ENCODE data around the gene SAPCD2.
A peak's percentile ranks its signal among the peaks of the same experiment; 100 is the strongest.

The SAPCD2 gene

DNA sequence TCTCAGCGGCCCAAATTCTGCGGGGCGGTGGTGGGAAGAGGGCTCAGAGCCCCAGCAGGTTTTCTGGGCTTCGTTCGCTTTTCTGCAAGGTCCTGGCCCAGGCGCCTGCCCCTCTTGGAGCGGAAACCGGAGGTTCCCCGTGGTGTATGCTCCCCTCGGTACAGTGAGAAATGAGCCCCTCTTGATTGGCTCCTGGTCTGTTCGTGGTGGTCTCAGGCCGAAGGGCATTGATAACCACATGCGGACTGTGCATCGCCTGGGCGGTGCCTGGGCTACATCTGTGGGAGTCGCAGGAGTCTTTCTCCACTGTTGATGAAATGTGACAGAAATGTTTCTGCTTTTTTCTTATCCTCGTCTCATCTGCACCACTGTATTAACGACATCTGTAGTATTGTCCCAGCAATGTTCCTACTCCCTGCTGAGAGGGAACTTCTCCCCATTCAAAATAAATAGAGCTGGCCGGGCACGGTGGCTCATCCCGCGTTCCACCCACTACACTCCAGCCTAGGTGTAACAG is 17.1 kb upstream of the SAPCD2 start:
- peak overlapping the region; percentile 82 for H3K4me3 ChIP-seq (ENCODE audit: low read depth, low read length)
- DNase-seq (ENCODE audit: low read depth): no peak
- in situ Hi-C loops (cut with HindIII; ENCODE audit: low sequenced_read_pairs): no loop called here
- TF ChIP-seq, protein P1, sequence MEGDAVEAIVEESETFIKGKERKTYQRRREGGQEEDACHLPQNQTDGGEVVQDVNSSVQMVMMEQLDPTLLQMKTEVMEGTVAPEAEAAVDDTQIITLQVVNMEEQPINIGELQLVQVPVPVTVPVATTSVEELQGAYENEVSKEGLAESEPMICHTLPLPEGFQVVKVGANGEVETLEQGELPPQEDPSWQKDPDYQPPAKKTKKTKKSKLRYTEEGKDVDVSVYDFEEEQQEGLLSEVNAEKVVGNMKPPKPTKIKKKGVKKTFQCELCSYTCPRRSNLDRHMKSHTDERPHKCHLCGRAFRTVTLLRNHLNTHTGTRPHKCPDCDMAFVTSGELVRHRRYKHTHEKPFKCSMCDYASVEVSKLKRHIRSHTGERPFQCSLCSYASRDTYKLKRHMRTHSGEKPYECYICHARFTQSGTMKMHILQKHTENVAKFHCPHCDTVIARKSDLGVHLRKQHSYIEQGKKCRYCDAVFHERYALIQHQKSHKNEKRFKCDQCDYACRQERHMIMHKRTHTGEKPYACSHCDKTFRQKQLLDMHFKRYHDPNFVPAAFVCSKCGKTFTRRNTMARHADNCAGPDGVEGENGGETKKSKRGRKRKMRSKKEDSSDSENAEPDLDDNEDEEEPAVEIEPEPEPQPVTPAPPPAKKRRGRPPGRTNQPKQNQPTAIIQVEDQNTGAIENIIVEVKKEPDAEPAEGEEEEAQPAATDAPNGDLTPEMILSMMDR (IDR thresholded peaks at IDR 0.05; ENCODE audit: low read depth, low read length, missing control alignments): no peak

DNA sequence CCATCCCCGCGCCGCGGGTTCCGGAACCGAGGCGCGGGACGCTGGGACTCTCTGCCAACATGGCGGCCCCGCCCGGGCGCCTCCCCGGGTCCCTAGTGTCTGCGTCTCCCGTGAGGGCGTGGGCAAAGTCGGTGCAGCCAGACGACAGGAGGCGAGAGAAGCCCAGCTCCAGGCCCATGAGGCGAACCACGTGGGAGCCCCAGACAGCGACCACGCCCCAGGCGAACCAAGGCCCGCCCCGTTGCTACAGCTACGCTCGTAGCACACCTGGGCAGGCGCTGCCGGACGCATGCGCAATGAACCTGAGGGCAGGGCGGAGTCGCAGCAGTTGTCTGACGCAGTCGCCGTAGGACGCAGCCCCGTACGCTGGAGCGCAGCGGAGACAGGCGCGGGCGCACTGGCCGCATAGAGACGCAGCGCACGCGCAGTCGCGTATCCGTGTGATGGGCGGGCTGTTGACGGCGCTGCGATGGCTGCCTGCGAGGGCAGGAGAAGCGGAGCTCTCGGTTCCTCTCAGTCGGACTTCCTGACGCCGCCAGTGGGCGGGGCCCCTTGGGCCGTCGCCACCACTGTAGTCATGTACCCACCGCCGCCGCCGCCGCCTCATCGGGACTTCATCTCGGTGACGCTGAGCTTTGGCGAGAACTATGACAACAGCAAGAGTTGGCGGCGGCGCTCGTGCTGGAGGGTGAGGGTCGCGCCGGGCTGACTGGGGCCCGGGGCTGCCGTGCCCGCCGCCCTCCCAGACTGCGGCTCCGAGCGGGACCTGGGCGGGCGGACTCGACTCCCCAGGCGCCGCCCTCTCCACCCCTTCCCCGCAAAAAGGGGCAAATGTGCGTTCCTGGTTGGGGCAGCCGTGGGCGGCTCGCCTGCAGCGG is 16.4 kb upstream of the SAPCD2 start, which contains the start of gene MAN1B1:
MAN1B1 (plus strand) TSS at position 455 of the 878 bp plus-strand sequence; CDS start at position 470, 15 bp downstream.
- in situ Hi-C loops (cut with HindIII; ENCODE audit: low sequenced_read_pairs): no loop called here
- DNase-seq (ENCODE audit: low read depth): peak; percentile 94
- peak within 1 kb of the TSS; percentile 82 for H3K4me3 ChIP-seq (ENCODE audit: low read depth, low read length)
- TF ChIP-seq, protein P1 (IDR thresholded peaks at IDR 0.05; ENCODE audit: low read depth, low read length, missing control alignments): no peak

DNA sequence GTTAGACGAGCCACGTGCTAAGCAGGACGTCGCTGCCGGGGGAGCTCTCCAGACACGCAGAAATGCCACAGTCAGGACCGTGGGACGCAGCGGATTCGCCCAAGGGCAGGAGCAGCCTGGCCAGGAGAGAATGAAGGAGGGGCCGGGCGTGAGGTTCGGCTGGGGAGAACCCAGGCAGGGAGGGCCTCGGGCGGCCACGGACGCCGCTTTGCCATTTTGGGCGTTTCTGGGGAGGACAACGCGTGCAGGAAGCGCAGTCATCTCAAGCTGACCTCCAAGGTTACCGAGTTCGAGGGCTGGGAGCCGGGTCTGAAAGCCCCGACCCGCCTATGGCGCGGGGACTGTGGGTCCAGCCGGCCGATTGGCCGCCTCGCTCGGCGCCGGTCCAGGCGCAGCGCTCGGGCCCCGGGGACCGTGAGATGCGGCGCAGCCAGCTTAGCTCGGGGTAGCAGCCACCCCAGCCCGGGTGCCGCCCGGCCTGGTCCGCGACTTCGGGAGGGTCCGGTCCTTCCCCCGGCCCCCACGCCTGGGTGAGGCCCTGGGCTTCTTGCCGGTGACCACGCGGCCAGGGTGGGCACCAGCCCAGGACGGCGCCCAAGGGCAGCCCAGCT is 15.7 kb upstream of the SAPCD2 start:
- H3K4me3 ChIP-seq (ENCODE audit: low read depth, low read length): peak overlapping the region; percentile 82
- TF ChIP-seq, protein P1 (IDR thresholded peaks at IDR 0.05; ENCODE audit: low read depth, low read length, missing control alignments): no peak
- DNase-seq (ENCODE audit: low read depth): no peak
- in situ Hi-C loops (cut with HindIII; ENCODE audit: low sequenced_read_pairs): no loop called here

DNA sequence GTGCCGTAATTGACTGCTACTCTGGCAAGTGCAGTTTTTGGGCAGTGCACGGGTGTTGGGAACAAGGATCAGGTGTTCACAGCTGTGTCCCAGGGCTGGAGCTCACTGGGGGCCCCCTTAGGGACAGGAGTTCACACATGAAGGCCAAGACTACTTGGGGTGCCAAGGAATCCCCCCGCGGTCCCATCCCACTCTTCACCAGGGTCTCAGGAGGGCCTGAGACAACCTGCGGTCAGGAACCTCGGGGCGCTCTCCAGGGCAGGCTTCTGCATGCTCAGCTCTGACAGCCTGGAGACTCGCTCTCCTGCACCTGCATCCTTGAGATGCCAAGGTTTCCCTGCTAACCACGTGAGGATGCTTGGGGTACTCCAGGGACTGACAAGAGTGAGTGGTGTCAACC is 14.2 kb upstream of the SAPCD2 start:
- in situ Hi-C loops (cut with HindIII; ENCODE audit: low sequenced_read_pairs): no loop called here
- TF ChIP-seq, protein P1 (IDR thresholded peaks at IDR 0.05; ENCODE audit: low read depth, low read length, missing control alignments): no peak

DNA sequence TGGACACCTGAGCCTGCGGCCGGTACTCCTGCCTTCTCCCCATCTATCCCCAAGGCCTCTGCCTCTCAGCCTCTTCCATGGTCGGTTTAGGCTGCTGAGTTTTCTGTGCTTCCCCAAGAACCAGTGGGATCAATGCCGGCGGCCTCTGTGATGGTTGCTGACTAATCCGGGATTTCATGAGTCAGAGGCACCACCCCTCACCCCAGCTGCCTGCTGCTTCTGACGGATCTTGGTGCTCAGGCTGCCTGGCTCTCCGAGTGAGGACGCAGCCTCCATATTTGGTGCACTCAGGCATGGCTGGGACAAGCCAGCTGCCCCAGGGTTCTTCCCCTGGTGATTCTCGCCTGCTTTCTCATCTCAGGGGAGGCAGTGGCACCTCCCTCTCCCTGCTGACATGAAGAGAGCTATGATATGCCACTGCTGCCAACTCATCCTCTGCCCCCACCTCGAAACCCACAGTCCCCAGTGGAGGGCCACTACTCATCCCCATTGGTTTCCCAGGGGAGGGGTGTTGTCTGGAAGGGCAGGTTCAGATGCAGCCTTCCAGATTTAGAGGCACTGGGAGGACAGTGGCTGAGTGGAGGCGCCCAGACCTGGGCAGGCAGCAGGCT is 13.1 kb upstream of the SAPCD2 start:
- no peak overlapping the region for H3K4me3 ChIP-seq (ENCODE audit: low read depth, low read length)
- in situ Hi-C loops (cut with HindIII; ENCODE audit: low sequenced_read_pairs): no loop called here
- TF ChIP-seq, protein P1 (IDR thresholded peaks at IDR 0.05; ENCODE audit: low read depth, low read length, missing control alignments): no peak
- DNase-seq (ENCODE audit: low read depth): peak; percentile 94

More for the DNA sequence above, 14.2 kb upstream of the SAPCD2 start:
- DNase-seq (ENCODE audit: low read depth): no peak
- H3K4me3 ChIP-seq (ENCODE audit: low read depth, low read length): no peak overlapping the region

DNA sequence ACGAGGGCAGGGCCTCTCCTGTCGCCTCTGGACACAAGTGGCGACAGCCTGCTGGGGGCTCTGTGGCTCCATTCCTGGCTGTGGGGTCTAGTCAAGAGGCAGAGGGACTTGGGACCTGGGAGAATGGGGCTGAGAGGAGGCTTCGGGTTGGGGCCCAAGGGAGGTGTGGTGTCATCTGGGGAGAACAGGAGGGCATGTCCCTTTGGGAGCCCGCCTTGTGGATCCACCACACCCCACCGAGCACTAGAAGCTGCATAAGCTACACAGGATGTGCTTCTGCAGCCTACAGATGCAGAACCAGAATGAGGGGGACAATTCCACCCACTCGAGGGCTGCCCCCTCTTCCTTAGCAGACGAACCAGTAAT is 12.6 kb upstream of the SAPCD2 start:
- in situ Hi-C loops (cut with HindIII; ENCODE audit: low sequenced_read_pairs): no loop called here
- H3K4me3 ChIP-seq (ENCODE audit: low read depth, low read length): no peak overlapping the region
- DNase-seq (ENCODE audit: low read depth): no peak
- TF ChIP-seq, protein P1 (IDR thresholded peaks at IDR 0.05; ENCODE audit: low read depth, low read length, missing control alignments): no peak

Measured in astrocyte of the cerebellum (primary cell).